Stomach (tissue), 9 donors: Measurements from ENCODE around the gene ACTN1. TPM values are rescaled to one million over a fixed set of nuclear protein-coding genes. Genes with fewer than 3 reads are reported as not detected.
A peak's percentile ranks its signal among the peaks of the same experiment; 100 is the strongest.

ENCODE experiments used
- DNase-seq, 2 donors: peaks; one replicate each; pipeline versions ENCODE4 v3.0.0 to v3.0.0-alpha.2; 2013 to 2019
- H3K27ac ChIP-seq, 5 donors: fragments of 200-600 bp in 4 of 5; sonication (generic) in 4 of 5; one replicate each; pipeline ENCODE4 v1.5.1; 2013 to 2019; ENCODE audit warnings: mild to moderate bottlenecking in 1 of 5, moderate library complexity in 1 of 5
- H3K27me3 ChIP-seq, 3 donors: fragments of 200-600 bp; sonication (generic); one replicate each; pipeline ENCODE4 v1.5.1; 2017 to 2019; ENCODE audit warnings: mixed run types in 1 of 3
- H3K36me3 ChIP-seq, 4 donors: fragments of 200-600 bp; sonication (generic); 1 replicate in 3 of 4; 2 replicates in 1 of 4; pipeline ENCODE4 v1.5.1; 2016 to 2019
- H3K4me1 ChIP-seq, 4 donors: fragments of 200-600 bp; sonication (generic); one replicate each; pipeline ENCODE4 v1.5.1; 2016 to 2019
- H3K4me3 ChIP-seq, 4 donors: fragments of 200-600 bp; sonication (generic) in 3 of 4; one replicate each; pipeline ENCODE4 v1.5.1; 2016 to 2019; ENCODE audit warnings: mild to moderate bottlenecking in 1 of 4
- H3K9me3 ChIP-seq, 4 donors: fragments of 200-600 bp; sonication (generic); one replicate each; pipeline ENCODE4 v1.5.1; 2016 to 2019
- EP300 ChIP-seq: sonication (generic); formaldehyde crosslinking; IDR thresholded peaks from one replicate; pipeline ENCODE4 v1.6.1; 2017; ENCODE audit warnings: antibody characterized with exemption
- POLR2A ChIP-seq, 4 donors: fragments of 450-650 bp; IDR thresholded peaks; one replicate each; pipeline ENCODE4 v1.6.1; 2016; ENCODE audit warnings: antibody characterized with exemption in 4 of 4, control low read depth in 2 of 4, mild to moderate bottlenecking in 1 of 4, moderate library complexity in 1 of 4
- POLR2AphosphoS5 ChIP-seq, 3 donors: sonication (generic); formaldehyde crosslinking; IDR thresholded peaks; one replicate each; pipeline ENCODE4 v1.6.1; 2016; ENCODE audit warnings: antibody characterized with exemption in 3 of 3
- WGBS, 5 donors: extraction: QIAGEN DNeasy Blood & Tissue Kit in 3 of 5; methylation state at CpG; one replicate each; pipeline versions ENCODE4 v1.1.5 to v1.1.7; 2013 to 2018; 5-methylcytosine and 5-hydroxymethylcytosine counted together
- intact Hi-C: fragments of 100-400 bp; cut with DNase I; formaldehyde crosslinking; loops from one replicate; pipeline ENCODE4 v1.15.1; 2023; ENCODE audit warnings: low total_unique reads
- polyA plus RNA-seq, 3 donors: library from polyadenylated mRNA; stranded (reverse); fragments of 200-250 nt; gene quantifications; one replicate each; pipeline ENCODE4 v1.2.3, GENCODE V29; 2013
- total RNA-seq, 5 donors: library from RNA; depleted of rRNA; stranded (reverse); fragments of >200 nt; gene quantifications; one replicate each; pipeline versions ENCODE4 v1.1.0 to v1.2.3, GENCODE V29; 2014 to 2016
- TF ChIP-seq, protein P1 (sequence below), 7 experiments: fragments of 450-650 bp in 4 of 7; fragments of 200-600 bp in 3 of 7; sonication (generic) in 3 of 7; IDR thresholded peaks; one replicate each; pipeline ENCODE4 v1.5.1; 2016 to 2019; ENCODE audit warnings: antibody characterized with exemption in 7 of 7, control low read depth in 2 of 7, mild to moderate bottlenecking in 1 of 7
- donor health status: healthy with polysubstance abuse.
- donor health status: Bipolar disorder and iron deficiency.
- donor health status: healthy.

ACTN1 gene
- total and polyA plus RNA-seq, 8 donors = 25.7 to 504 (median 196) TPM

DNA sequence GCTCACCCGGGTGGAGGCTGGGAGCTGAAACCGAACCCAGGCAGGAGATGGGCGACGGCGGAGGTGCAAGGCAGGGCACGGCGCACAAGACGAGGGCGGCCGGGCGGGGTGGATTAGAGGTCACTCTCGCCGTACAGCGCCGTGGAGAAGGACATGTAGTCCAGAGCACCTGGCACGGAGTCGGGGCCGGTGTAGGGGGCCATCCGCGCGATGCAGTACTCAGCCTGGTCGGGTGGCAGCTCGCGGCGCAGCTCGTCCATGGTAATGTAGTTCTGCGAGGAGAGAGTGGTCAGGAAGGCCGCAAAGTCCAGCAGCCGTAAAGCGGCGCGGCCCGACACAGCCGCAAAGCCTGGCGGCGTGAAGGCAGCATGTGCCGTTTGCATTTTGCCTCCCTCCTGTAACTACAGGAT, 104.4 kb downstream of the ACTN1 start:
- intact Hi-C loops = no loop called here
- peak in 1 of 2 donors; percentile 34 for DNase-seq
- no peaks in the 10 kb centered on the region for H3K9me3 ChIP-seq
- no peak overlapping the region for H3K27ac ChIP-seq
- no peak overlapping the region for H3K4me3 ChIP-seq
- peaks cover 0 to 5% (median 0%) of the 10 kb centered on the region in 4 donors for H3K4me1 ChIP-seq
- 89 to 95% (median 94%) methylated on average over 34 to 37 of the region's 37 CpGs for WGBS, 5 donors
- H3K36me3 ChIP-seq = peaks cover 75 to 93% (median 86%) of the 10 kb centered on the region in 4 donors
- TF ChIP-seq POLR2AphosphoS5 (IDR thresholded peaks at IDR 0.05) = no peak
- TF ChIP-seq POLR2A (IDR thresholded peaks at IDR 0.05) = no peak
- no peak for TF ChIP-seq EP300
- TF ChIP-seq, protein P1, sequence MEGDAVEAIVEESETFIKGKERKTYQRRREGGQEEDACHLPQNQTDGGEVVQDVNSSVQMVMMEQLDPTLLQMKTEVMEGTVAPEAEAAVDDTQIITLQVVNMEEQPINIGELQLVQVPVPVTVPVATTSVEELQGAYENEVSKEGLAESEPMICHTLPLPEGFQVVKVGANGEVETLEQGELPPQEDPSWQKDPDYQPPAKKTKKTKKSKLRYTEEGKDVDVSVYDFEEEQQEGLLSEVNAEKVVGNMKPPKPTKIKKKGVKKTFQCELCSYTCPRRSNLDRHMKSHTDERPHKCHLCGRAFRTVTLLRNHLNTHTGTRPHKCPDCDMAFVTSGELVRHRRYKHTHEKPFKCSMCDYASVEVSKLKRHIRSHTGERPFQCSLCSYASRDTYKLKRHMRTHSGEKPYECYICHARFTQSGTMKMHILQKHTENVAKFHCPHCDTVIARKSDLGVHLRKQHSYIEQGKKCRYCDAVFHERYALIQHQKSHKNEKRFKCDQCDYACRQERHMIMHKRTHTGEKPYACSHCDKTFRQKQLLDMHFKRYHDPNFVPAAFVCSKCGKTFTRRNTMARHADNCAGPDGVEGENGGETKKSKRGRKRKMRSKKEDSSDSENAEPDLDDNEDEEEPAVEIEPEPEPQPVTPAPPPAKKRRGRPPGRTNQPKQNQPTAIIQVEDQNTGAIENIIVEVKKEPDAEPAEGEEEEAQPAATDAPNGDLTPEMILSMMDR (IDR thresholded peaks at IDR 0.05) = no peak
- H3K27me3 ChIP-seq = no peaks in the 10 kb centered on the region

DNA sequence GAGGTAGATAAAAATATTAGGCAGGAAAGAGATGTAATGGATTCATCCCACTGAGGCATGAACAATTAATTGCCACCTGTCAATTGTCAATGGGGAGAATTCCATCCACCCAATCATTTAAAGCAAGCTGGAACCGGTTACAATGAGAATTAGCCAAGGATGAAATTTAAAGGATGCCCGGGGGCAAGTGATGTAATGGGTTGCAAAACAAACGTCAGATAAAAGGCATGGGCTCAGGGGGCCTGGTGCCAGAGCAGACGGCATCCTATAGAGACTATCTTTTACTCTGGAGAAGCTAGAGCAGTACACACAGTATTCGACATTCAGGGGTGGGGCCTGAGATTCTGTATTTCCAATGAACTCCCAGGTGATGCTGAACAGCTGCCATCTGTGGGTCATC, 105.7 kb downstream of the ACTN1 start:
- H3K27ac ChIP-seq = peak overlapping the region in 1 of 5 donors; percentile 24
- no peaks in the 10 kb centered on the region for H3K27me3 ChIP-seq
- H3K9me3 ChIP-seq = no peaks in the 10 kb centered on the region
- TF ChIP-seq POLR2A (IDR thresholded peaks at IDR 0.05) (no peak), POLR2AphosphoS5 (IDR thresholded peaks at IDR 0.05) (no peak)
- intact Hi-C loops = no loop called here
- no peak for DNase-seq
- peaks cover 61 to 79% (median 72%) of the 10 kb centered on the region in 4 donors for H3K36me3 ChIP-seq
- WGBS, 5 donors = 76 to 92% (median 82%) methylated on average over 5 of the region's 5 CpGs
- no peaks in the 10 kb centered on the region for H3K4me1 ChIP-seq
- H3K4me3 ChIP-seq = no peak overlapping the region

DNA sequence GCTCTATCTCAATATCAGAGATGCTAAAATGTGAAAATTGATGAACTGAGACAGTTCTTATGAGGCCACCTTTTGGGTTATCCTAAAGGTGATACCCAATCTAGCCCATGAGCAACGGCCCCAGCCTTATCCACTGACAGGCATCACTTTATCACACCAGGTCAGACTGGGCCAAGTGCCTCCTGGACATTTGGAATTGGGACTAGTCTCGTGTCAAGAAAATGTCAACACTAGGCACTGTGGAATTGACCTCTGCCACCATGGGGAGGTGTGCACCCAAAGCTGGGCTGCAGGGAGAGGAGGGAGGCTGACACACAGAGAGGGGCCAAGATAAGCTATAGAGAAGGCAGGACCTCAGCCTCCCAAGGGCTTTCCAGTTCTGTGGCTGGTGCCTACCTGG, 107.7 kb downstream of the ACTN1 start:
- peaks cover 44 to 59% (median 53%) of the 10 kb centered on the region in 4 donors for H3K36me3 ChIP-seq
- no peak for DNase-seq
- no peak for TF ChIP-seq EP300
- TF ChIP-seq POLR2A (IDR thresholded peaks at IDR 0.05) = no peak
- no peak for TF ChIP-seq POLR2AphosphoS5 (IDR thresholded peaks at IDR 0.05)
- TF ChIP-seq, protein P1 (IDR thresholded peaks at IDR 0.05) = no peak
- intact Hi-C loops = no loop called here
- H3K9me3 ChIP-seq = no peaks in the 10 kb centered on the region
- no peaks in the 10 kb centered on the region for H3K27me3 ChIP-seq
- WGBS, 5 donors = 60 to 80% (median 77%) methylated on average over 2 of the region's 2 CpGs
- H3K27ac ChIP-seq = no peak overlapping the region
- H3K4me1 ChIP-seq = no peaks in the 10 kb centered on the region
- H3K4me3 ChIP-seq = no peak overlapping the region

DNA sequence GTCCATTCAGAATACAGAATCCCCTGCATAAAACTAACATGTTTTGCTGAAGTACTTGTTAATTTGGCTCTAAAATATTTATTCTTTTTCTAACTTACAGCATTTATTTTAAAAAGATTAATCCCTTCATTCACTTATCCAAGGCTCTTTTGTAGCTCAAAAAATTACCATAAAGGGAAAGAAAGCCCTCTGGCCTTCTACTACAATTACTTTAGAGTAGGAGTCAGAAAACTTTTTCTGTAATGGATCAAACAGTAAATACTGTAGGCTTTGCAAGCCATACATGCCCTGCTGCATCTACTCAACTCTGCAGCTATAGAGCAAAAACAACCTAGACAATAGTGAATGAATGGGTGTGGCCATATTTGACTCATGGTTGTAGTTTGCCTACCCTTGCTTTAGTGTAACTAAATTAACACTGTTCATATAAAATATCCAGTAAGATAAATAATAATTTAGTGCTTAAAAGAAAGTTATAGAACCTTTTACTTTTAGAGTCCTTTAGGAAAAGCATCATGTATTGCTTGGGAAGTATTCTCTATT, 112.0 kb downstream of the ACTN1 start:
- intact Hi-C loops = no loop called here

More for the DNA sequence above, 112.0 kb downstream of the ACTN1 start:
- Histone ChIP-seq H3K27ac (no peak overlapping the region), H3K9me3 (peaks cover 0 to 16% (median 10%) of the 10 kb centered on the region in 4 donors), H3K4me3 (no peak overlapping the region), H3K27me3 (no peaks in the 10 kb centered on the region), H3K36me3 (peaks cover 9 to 16% (median 9%) of the 10 kb centered on the region in 4 donors), H3K4me1 (no peaks in the 10 kb centered on the region)
- no peak for DNase-seq
- TF ChIP-seq EP300 (no peak), POLR2AphosphoS5 (IDR thresholded peaks at IDR 0.05) (no peak), POLR2A (IDR thresholded peaks at IDR 0.05) (no peak)
- TF ChIP-seq, protein P1 (IDR thresholded peaks at IDR 0.05) = no peak
